Nephron progenitor cell (in vitro differentiated cells): ENCODE results near the gene PPIG.
"Not testable (repeated sequence)": the region's sequence is repeated elsewhere in the genome, so short reads cannot be mapped to it uniquely, and the experiment has no call there.

ENCODE experiments used
- DNase-seq: peaks from one replicate; pipeline ENCODE4 v3.0.0; 2021
- H3K27ac Mint-ChIP-seq: 2 replicates; pipeline ENCODE4 v1.8.0; 2021; ENCODE audit warnings: mild to moderate bottlenecking, moderate library complexity, mixed read lengths
- H3K27me3 Mint-ChIP-seq: 2 replicates; pipeline ENCODE4 v1.8.0; 2021; ENCODE audit warnings: mild to moderate bottlenecking, low read depth, mixed read lengths; ENCODE audit not compliant: poor library complexity
- H3K36me3 Mint-ChIP-seq: 2 replicates; pipeline ENCODE4 v1.8.0; 2021; ENCODE audit warnings: low read depth, mixed read lengths
- H3K4me1 Mint-ChIP-seq: 2 replicates; pipeline ENCODE4 v1.8.0; 2021; ENCODE audit warnings: mixed read lengths
- H3K4me3 Mint-ChIP-seq: 2 replicates; pipeline ENCODE4 v1.8.0; 2021; ENCODE audit warnings: mild to moderate bottlenecking, moderate library complexity, mixed read lengths
- H3K9me3 Mint-ChIP-seq: 2 replicates; pipeline ENCODE4 v1.8.0; 2021; ENCODE audit warnings: mild to moderate bottlenecking, moderate library complexity, mixed read lengths
- TF ChIP-seq, protein P1 (sequence below): fragments of 200-600 bp; sonication (generic); IDR thresholded peaks from 2 replicates; pipeline ENCODE4 v1.5.0; 2021; ENCODE audit warnings: antibody characterized with exemption

Gene PPIG

DNA sequence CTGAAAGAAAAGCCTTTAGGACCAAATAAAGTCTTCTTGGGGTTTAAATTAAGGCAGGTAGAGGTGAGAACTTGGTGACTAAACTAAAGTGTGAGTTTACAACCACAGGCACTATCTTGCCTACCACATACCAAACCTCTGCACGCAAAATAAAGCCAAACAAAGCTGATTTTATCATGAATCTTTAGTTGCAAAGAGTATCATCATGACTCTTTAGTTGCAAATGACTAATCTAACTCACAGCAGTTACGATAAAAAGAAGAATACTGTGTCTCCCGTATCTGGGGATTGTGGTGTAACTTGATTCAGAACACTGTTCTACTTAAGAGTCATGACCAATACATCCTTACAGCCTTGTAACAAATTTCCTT lies 98.9 kb downstream of the PPIG start:
- Mint-ChIP-seq H3K9me3 (peaks cover 18% of the 10 kb centered on the region), H3K4me1 (no peaks in the 10 kb centered on the region), H3K27me3 (peaks cover 3% of the 10 kb centered on the region), H3K36me3 (peaks cover 29% of the 10 kb centered on the region), H3K4me3 (no peak overlapping the region), H3K27ac (no peak overlapping the region)
- TF ChIP-seq, protein P1, sequence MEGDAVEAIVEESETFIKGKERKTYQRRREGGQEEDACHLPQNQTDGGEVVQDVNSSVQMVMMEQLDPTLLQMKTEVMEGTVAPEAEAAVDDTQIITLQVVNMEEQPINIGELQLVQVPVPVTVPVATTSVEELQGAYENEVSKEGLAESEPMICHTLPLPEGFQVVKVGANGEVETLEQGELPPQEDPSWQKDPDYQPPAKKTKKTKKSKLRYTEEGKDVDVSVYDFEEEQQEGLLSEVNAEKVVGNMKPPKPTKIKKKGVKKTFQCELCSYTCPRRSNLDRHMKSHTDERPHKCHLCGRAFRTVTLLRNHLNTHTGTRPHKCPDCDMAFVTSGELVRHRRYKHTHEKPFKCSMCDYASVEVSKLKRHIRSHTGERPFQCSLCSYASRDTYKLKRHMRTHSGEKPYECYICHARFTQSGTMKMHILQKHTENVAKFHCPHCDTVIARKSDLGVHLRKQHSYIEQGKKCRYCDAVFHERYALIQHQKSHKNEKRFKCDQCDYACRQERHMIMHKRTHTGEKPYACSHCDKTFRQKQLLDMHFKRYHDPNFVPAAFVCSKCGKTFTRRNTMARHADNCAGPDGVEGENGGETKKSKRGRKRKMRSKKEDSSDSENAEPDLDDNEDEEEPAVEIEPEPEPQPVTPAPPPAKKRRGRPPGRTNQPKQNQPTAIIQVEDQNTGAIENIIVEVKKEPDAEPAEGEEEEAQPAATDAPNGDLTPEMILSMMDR = no peak
- DNase-seq = no peak

DNA sequence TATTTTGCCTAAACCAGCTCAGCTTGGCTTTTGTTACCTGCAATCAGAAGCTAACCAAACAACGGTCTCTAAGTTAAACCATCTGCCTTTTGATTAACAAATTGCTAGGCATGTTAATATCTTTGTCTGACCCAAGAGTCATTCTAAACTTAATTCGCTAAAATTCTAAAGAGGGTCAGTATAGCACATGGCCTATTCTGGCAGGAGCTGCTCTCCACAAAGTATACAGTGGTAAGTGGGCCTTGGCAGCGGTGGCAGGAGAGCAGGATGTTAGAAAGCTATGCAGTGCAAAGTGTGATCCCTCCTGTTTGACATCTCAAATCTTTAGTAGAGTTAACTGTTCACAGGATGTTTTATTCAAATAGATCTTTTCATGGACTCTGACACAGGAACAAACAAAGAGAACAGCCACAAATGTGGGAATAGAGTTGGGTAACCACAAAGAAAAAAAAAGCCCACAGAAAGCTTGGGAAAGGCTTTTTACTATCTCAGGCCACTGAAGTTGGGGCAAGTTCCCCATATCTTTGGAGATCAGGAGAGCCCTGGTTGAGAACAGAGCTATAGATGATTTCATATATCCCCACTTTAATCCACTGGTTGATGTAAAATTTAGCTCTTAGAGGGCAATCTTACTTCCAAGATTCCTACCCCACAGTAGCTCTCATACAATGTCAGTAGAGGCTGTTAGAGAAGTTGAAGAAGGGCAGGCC lies 99.4 kb downstream of the PPIG start:
- Mint-ChIP-seq H3K9me3 (peaks cover 24% of the 10 kb centered on the region), H3K4me1 (no peaks in the 10 kb centered on the region), H3K36me3 (peaks cover 35% of the 10 kb centered on the region), H3K27me3 (peaks cover 3% of the 10 kb centered on the region), H3K4me3 (no peak overlapping the region), H3K27ac (no peak overlapping the region)
- no peak for DNase-seq
- TF ChIP-seq, protein P1 = no peak

DNA sequence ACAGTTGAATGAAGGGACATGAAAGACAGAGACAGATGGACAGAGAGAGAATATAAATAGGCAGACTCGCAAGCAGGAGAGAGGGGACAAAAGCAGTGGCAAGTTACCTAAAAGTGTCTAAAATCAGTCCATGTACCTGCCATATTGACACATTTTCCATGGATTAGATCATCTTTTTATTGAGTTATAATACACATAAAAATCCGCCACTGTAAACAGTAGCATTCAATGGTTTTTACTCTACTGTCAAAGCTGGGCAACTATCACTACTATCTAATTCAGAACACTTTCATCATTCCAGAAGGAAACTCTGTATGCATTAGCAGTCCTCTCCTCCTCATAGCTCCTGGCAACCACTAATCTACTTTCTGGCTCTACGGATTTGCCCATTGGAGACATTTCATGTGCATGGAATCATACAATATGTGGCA lies 100.0 kb downstream of the PPIG start:
- no peaks in the 10 kb centered on the region for H3K4me1 Mint-ChIP-seq
- TF ChIP-seq, protein P1 = no peak
- peaks cover 3% of the 10 kb centered on the region for H3K27me3 Mint-ChIP-seq
- H3K9me3 Mint-ChIP-seq = peaks cover 28% of the 10 kb centered on the region
- no peak overlapping the region for H3K4me3 Mint-ChIP-seq
- no peak for DNase-seq
- no peak overlapping the region for H3K27ac Mint-ChIP-seq
- H3K36me3 Mint-ChIP-seq = peaks cover 39% of the 10 kb centered on the region

DNA sequence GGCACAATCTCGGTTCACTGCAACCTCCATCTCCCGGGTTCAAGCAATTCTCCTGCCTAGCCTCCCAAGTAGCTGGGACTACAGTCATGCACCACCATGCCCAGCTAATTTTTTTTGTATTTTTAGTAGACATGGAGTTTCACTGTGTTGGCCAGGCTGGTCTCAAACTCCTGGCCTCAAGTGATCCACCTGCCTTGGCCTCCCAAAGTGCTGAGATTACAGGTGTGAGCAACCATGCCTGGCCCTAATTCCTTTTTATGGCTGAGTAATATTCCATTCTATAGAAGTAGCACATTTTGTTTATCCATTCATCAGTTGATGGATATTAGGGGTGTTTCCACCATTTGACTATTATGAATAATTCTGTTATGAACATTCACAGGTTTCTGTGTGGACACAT lies 100.6 kb downstream of the PPIG start:
- H3K4me3 Mint-ChIP-seq, H3K27me3 Mint-ChIP-seq, DNase-seq, H3K4me1 Mint-ChIP-seq, H3K27ac Mint-ChIP-seq: not testable (repeated sequence)
- Mint-ChIP-seq H3K9me3 (peaks cover 33% of the 10 kb centered on the region), H3K36me3 (peaks cover 38% of the 10 kb centered on the region)

DNA sequence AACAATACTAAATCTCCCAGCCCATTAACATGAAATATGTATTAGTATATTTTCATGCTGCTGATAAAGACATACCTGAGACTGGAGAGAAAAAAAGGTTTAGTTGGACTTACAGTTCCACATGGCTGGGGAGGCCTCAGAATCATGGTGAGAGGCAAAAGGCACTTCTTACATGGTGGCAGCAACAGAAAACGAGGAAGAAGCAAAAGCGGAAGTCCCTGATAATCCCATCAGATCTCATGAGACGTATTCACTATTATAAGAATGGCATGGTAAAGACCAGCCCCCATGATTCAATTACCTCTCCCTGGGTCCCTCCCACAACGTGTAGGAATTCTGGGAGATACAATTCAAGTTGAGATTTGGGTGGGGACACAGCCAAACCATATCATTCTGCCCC lies 102.7 kb downstream of the PPIG start:
- not testable (repeated sequence) for H3K27me3 Mint-ChIP-seq, H3K4me3 Mint-ChIP-seq, DNase-seq, H3K4me1 Mint-ChIP-seq, H3K27ac Mint-ChIP-seq
- Mint-ChIP-seq H3K9me3 (peaks cover 38% of the 10 kb centered on the region), H3K36me3 (peaks cover 42% of the 10 kb centered on the region)

DNA sequence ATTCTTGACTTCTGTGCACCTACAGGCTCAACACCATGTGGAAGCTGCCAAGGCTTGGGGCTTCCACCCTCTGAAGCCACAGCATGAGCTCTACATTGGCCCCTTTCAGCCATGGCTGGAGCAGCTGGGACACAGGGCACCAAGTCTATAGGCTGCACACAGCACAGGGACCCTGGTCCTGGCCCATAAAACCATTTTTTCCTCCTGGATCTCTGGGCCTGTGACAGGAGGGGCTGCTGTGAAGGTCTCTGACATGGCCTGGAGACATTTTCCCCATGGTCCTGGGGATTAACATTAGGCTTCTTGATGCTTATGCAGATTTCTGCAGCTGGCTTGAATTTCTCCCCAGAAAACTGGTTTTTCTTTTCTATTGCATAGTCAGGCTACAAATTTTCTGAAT lies 103.8 kb downstream of the PPIG start:
- H3K27ac Mint-ChIP-seq, DNase-seq: not testable (repeated sequence)
- peaks cover 39% of the 10 kb centered on the region for H3K9me3 Mint-ChIP-seq

DNA sequence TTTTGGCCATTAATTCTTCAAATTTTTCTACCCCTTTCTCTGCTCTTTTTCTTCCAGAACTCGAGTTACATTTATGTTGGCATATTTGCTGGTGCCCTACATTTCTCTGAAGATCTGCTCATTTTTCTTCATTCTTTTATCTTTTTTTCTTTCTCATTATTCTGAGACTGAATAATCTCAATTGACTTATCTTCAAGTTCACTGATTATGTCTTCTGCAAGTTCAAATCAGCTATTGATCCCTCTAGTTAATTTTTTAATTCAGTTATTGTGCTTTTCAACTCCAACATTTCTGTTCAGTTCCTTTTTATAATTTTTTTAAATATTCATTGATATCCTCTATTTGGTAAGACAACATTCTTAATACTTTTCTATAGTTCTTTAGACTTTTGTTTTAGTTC lies 106.8 kb downstream of the PPIG start:
- TF ChIP-seq, protein P1 = no peak
- Mint-ChIP-seq H3K4me1 (peaks cover 25% of the 10 kb centered on the region), H3K4me3 (no peak overlapping the region), H3K36me3 (peaks cover 38% of the 10 kb centered on the region), H3K27ac (no peak overlapping the region), H3K9me3 (peaks cover 39% of the 10 kb centered on the region), H3K27me3 (peaks cover 21% of the 10 kb centered on the region)
- DNase-seq = no peak

More for the DNA sequence above, 103.8 kb downstream of the PPIG start:
- H3K4me3 Mint-ChIP-seq, H3K4me1 Mint-ChIP-seq: not testable (repeated sequence)
- H3K27me3 Mint-ChIP-seq = peaks cover 12% of the 10 kb centered on the region
- peaks cover 42% of the 10 kb centered on the region for H3K36me3 Mint-ChIP-seq
